HG02759 (cell line): Measurements from ENCODE around the gene INTS4.
"Not testable (repeated sequence)": the region's sequence is repeated elsewhere in the genome, so short reads cannot be mapped to it uniquely, and the experiment has no call there.

Experiments used
- ATAC-seq: cut with Tn5 transposase; IDR thresholded peaks from one replicate; pipeline ENCODE4 v1.9.1; 2021; ENCODE audit warnings: mild to moderate bottlenecking, moderate library complexity; ENCODE audit not compliant: unreplicated experiment

Gene INTS4

DNA sequence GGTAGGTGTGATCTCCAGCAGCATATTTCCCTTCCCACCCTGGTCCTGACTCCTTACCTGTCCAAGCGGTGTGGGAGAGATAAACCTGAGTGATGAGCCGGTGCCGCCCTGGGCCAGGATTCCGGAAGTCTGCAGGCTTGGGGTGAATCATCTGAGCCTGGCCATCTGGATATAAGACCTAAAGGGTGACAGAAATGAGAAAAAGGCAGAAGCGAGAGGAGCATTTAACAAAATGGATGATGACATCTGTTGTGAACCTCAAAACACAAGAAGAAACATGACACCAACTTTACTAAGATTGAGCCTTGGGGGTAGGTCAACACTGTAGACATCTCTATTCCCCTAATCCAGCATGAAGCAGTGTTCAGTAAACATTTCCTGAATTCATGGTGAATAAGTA lies 110.7 kb downstream of the INTS4 start:
- ATAC-seq, result no peak

DNA sequence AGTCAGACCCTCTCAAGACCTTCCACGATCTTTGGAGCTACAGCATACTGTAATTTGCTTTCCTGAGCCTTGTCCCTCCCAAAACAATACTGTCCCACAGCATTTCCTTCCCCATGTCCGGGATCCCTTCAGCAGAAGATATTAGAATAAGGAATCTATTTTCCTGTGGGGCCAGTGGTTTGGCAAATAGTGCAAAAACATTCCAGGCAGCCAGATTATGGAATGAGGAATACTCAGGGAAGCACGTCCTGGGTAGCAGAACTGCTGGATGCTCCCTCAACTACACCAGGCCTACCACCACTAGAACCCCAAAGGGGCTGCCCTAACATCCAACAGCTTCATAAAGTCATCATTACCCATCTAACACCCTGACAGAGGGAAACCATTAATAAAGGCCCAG lies 112.1 kb downstream of the INTS4 start:
- ATAC-seq, result no peak

GRCh38 chr11:77879218-77879617 lies 115.2 kb downstream of the INTS4 start:
- ATAC-seq, result peak; percentile 81

DNA sequence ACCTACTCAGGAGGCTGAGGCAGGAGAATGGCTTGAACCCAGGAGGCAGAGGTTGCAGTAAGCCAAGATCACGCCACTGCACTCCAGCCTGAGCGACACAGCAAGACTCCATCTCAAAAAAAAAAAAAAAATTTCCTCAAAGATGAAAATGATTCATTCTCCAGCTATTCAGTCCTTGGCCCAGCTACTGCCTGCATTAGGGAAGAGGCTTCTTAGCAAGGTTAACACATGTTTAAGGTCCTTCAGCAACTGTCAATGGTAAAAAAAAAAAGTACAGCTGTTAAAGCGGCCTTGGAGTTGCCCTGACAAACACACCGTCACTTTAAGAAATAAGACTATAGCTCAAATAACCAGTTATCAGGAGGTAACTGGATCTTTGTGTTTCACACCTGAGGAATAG lies 116.2 kb downstream of the INTS4 start:
- not testable (repeated sequence) for ATAC-seq

DNA sequence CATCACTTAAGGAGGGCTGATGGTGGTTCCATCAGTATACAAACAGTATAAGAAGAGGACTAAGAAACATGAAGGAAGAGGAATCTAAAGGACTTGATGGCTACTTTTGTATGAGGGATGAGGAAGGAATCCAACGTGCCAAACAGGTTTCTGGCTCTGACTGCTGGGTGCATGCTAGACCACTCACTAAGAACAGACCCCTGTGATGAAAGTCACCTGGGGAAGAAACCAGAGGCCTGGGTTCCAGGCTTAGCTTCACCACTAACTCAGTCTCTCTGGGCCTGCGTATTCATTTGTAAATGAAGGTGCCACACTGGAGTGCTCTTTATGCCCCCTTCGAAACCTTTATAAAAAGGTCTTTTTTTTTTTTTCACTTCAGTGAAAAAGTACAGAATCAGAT lies 118.4 kb downstream of the INTS4 start:
- ATAC-seq, result no peak

DNA sequence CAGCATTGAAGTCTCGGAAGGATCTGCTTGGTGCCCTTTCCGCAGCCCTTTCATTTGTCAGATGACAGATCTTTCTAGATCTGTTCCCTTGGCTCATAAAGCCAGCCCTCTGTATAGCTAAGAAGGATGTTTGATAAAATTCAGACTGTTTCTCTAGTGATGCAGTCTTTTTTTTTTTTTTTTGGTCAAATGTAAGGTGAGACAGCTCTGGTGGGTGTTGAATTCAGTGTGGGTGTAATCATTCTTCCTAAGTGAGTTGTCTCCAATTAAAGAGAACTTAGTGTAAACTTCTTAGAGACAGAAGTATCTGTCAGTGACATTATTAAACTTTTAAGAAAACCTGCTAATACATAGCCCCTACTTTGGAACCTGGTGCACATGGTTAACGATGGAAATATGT lies 120.3 kb downstream of the INTS4 start:
- no peak for ATAC-seq

- no peak for ATAC-seq
Observed at GRCh38 chr11:77873345-77873744, 121.1 kb downstream of the INTS4 start.

- ATAC-seq, result no peak
Observed at GRCh38 chr11:77871855-77872254, 122.6 kb downstream of the INTS4 start.

DNA sequence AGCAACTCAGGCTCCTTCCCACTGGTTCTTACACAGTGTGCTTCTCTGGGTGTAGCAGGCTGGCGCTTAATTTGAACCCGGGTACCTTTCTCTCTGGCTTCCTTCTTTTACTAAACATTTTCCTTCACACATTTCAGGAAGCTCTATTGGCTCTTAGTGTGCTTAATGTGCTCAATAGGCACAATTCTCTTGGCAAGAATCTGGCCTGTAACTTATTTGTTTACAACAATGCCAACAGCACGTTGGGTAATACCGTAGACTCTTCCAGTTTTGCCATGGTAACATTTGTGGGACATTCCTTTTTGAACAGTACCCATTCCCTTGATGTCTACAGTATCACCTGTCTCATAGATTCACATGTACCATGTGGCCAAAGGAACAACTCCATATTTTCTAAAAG lies 125.7 kb downstream of the INTS4 start:
- ATAC-seq, result no peak

DNA sequence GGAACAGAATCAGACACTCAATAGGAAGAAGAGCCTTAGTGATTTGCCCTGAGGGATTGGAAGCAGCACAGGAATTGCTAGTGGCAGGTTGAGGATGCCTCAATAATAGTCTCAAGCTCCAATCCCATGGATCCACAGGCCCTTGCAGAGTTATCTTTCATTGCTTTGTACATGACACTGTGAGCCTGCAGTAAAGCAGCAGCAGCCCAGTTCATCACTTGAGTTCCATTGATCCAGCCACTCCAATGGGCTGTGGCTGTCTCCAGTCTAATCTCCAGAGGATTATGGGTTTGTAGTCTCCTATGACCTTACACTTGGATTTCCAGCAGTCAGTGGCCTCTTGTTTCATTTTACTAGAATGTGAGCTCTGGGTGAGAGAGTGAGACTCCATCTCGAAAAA lies 128.1 kb downstream of the INTS4 start:
- ATAC-seq, result no peak

GRCh38 chr11:77865805-77866204 lies 128.7 kb downstream of the INTS4 start:
- no peak for ATAC-seq

DNA sequence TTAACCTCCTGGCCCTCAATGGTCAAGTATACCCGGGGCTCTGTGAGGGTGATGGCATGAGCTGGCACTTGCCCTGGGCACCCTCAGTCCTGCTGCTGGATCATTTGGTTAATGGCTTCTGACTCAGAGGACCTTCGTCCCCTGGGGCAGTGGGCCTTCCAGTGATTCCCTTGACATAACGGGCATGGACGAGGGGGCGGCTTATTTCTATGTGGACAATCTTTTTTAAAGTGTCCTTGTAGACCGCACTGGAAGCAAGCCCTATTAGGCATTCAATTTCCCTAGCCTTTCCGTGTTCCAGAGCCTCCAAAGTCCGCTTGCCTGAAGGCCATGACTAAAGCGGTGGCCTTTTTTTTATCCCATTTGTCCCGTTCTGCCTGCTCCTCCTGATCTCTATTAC lies 133.0 kb downstream of the INTS4 start:
- not testable (repeated sequence) for ATAC-seq

GRCh38 chr11:77857906-77858457 lies 136.5 kb downstream of the INTS4 start:
- ATAC-seq, result not testable (repeated sequence)

- ATAC-seq, result no peak
Observed at GRCh38 chr11:77854838-77855237, 139.6 kb downstream of the INTS4 start.

DNA sequence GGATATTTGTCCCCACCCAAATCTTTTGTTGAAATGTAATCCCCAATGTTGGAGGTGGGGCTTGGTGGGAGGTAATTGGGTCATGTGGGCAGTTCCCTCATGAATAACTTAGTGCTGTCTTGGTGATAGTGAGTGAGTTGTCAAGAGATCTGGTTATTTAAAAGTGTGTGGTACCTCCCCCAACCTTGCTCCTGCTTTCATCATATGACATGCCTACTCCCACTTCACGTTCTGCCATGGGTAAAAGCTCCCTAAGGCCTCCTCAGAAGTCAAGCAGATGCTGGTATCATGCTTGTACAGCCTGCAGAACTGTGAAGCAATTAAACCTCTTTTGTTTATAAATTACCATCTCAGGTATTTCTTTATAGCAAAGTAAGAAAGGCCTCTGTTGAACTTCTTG lies 143.0 kb downstream of the INTS4 start:
- no peak for ATAC-seq

DNA sequence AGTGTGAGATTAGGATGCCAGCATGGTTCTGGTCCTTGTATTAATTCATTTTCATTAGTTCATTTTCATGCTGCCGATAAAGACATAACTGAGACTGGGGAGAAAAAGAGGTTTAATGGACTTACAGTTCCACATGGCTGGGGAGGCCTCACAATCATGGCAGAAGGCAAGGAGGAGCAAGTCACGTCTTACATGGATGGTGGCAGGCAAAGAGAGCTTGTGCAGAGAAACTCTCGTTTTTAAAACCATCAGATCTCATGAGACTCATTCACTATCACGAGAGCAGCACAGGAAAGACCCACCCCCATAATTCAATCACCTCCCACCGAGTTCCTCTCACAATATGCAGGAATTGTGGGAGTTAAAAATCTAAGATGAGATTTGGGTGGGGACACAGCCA lies 150.8 kb downstream of the INTS4 start:
- not testable (repeated sequence) for ATAC-seq

DNA sequence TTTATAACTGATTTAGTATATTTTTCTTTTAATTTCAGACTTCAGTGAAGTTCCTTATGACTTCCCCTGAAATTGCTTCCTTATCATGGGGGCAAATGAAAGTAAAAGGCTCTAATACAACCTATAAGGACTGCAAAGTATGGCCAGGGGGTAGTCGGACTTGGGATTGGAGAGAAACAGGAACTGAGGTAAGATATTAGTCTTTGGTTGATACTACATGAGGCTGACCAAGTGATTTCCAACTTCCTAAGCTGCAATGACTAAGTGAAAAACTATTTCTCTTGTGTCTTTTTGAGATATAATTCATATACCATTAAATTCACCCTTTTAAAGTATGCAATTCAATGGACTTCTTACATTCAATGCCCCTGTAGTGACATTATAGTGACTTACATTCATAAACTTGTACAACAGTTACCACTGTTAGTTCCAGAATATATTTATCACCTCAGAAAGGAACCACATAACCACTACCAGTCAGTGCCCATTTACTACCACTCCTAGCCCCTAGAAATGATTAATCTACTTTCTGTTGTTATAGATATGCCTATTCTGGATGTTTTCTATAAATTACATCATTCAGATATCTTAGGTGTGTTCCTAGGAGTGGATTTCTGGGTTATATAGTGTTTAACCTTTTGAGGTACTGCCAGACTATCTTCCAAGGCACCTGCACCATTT lies 151.9 kb downstream of the INTS4 start:
- no peak for ATAC-seq

- no peak for ATAC-seq
Observed at GRCh38 chr11:77833302-77833701, 161.2 kb downstream of the INTS4 start.

- no peak for ATAC-seq
Observed at GRCh38 chr11:77828926-77829325, 165.5 kb downstream of the INTS4 start.
